Measurements from ENCODE around the gene ASPDH. TPM values are rescaled to one million over a fixed set of nuclear protein-coding genes. Genes with fewer than 3 reads are reported as not detected.
"Not testable (repeated sequence)": the region's sequence is repeated elsewhere in the genome, so short reads cannot be mapped to it uniquely, and the experiment has no call there.

Gene ASPDH
- total RNA-seq, 2 experiments from 2014 or later: not detected

DNA sequence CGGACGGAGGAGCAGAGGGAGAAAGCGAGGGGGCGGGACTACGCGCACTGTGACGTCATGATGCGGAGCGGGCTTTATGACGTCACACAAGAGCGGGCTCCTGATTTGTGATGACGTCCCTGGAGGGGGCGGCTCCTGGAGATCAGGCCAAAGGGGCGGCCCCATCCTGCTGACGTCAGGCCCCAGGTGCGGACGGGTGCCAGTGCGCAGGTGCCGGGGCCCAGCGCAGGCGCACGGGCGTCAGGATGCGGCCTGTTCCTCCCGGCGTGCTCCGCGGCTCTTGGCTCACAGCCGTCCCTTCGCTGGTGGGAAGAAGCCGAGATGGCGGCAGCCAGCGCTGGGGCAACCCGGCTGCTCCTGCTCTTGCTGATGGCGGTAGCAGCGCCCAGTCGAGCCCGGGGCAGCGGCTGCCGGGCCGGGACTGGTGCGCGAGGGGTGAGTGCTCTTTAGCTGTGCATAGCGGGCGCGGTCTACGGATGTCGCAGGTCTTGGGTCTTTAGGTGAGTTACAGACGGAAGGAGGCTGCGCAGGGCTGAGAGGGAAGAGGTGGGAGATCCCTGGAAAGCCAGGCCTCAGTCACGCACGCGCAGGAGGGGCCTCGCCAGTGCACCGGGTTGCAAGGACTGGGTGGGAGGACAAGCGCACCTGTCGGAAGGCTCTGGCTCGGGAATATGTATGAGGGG, 37.3 kb downstream of the ASPDH start, which contains the start of the genes EMC10 and GARIN5A:
TSS of gene EMC10 (plus strand) at position 284 of the 683 bp plus-strand sequence. CDS start at position 322, 38 bp downstream.
TSS of gene GARIN5A (minus strand) at position 625 of the 683 bp plus-strand sequence. CDS start at position 165, 460 bp downstream.
- peak within 1 kb of the TSS; percentile 93 for H3K4me3 Mint-ChIP-seq
- H3K9me3 Mint-ChIP-seq: no peaks in the 10 kb centered on the region
- peak; percentile 97 for DNase-seq
- H3K27me3 Mint-ChIP-seq: no peaks in the 10 kb centered on the region
- peaks cover 22% of the 10 kb centered on the region for H3K4me1 Mint-ChIP-seq (ENCODE audit: low read depth)
- POLR2A ChIA-PET: interaction anchor here (0.6 to 1.5 kb wide), 3 partner anchors 20 to 119 kb away, joined by 3 to 4 read pairs (median 3); partner anchors contain the start of gene JOSD2
- H3K27ac Mint-ChIP-seq: peak within 1 kb of the TSS; percentile 88
- H3K36me3 Mint-ChIP-seq: peaks cover 19% of the 10 kb centered on the region
- intact Hi-C loops (cut with micrococcal nuclease): loop anchor here (1.0 to 2.0 kb wide), 2 partner anchors 35 to 100 kb away; partner anchors contain the start of genes JOSD2 and NR1H2
- CTCF ChIA-PET: no interaction called here

- DNase-seq: no peak
- H3K27ac Mint-ChIP-seq: peak overlapping the region; percentile 88
- no peaks in the 10 kb centered on the region for H3K9me3 Mint-ChIP-seq
- H3K4me3 Mint-ChIP-seq: peak overlapping the region; percentile 93
- intact Hi-C loops (cut with micrococcal nuclease): loop anchor here (1.0 to 2.0 kb wide), 2 partner anchors 36 to 99 kb away; partner anchors contain the start of genes JOSD2 and NR1H2
- ChIA-PET CTCF (interaction anchor here (1.5 to 2.2 kb wide), 2 partner anchors 81 to 119 kb away, joined by 3 to 6 read pairs; no protein-coding TSS in a partner anchor), POLR2A (interaction anchor here (1.5 kb wide), 1 partner anchor 36 kb away, joined by 4 read pairs; the partner anchor contains the start of gene JOSD2)
- peaks cover 22% of the 10 kb centered on the region for H3K4me1 Mint-ChIP-seq (ENCODE audit: low read depth)
- H3K27me3 Mint-ChIP-seq: no peaks in the 10 kb centered on the region
- H3K36me3 Mint-ChIP-seq: peaks cover 16% of the 10 kb centered on the region
These were observed 37.9 kb downstream of the ASPDH start for GRCh38 chr19:50475736-50476223.

DNA sequence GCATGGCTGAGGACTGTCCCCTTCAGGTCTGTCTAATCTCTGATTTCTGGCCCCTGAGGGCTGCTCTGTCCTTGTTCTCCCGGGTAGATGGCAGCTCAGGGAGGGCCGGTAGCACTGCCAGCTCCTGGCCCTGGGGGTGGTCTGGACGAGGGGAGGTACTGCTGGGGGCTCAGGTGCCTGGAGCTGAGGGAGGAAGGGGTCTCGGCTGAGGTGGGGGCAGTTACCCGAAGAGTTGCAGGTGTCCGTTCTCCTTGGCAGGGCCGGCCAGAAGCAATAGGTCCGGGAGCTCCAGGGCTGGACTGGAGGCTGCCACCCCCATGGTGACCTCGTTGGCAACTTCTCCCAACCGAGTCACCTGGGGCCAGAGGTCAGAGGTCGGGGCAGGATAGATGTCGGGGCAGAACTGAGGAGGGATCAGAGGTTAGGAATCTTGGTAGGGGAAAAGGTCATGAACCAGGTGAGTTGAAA, 38.6 kb downstream of the ASPDH start:
- CTCF ChIA-PET: interaction anchor here (1.3 to 2.2 kb wide), 3 partner anchors 81 to 123 kb away, joined by 3 to 6 read pairs (median 3); no protein-coding TSS in a partner anchor

GRCh38 chr19:50473336-50473735, 40.4 kb downstream of the ASPDH start:
- peaks cover 18% of the 10 kb centered on the region for H3K4me1 Mint-ChIP-seq (ENCODE audit: low read depth)
- DNase-seq; H3K27ac Mint-ChIP-seq; H3K9me3 Mint-ChIP-seq; POLR2A ChIA-PET; intact Hi-C loops (cut with micrococcal nuclease); H3K4me3 Mint-ChIP-seq; H3K27me3 Mint-ChIP-seq: not testable (repeated sequence)
- peaks cover 12% of the 10 kb centered on the region for H3K36me3 Mint-ChIP-seq
- CTCF ChIA-PET: interaction anchor here (0.9 to 2.2 kb wide), 4 partner anchors 11 to 83 kb away, joined by 4 to 6 read pairs (median 4); no protein-coding TSS in a partner anchor

More for the DNA sequence above, 38.6 kb downstream of the ASPDH start:
- Mint-ChIP-seq H3K4me1 (ENCODE audit: low read depth) (peaks cover 22% of the 10 kb centered on the region), H3K27me3 (no peaks in the 10 kb centered on the region), H3K9me3 (no peaks in the 10 kb centered on the region), H3K27ac (no peak overlapping the region), H3K36me3 (peaks cover 16% of the 10 kb centered on the region), H3K4me3 (peak overlapping the region; percentile 23)
- intact Hi-C loops (cut with micrococcal nuclease): no loop called here
- DNase-seq: no peak
- POLR2A ChIA-PET: no interaction called here

- intact Hi-C loops (cut with micrococcal nuclease): no loop called here
- no peak for DNase-seq
- H3K4me3 Mint-ChIP-seq: no peak overlapping the region
- no peaks in the 10 kb centered on the region for H3K4me1 Mint-ChIP-seq (ENCODE audit: low read depth)
- ChIA-PET POLR2A (no interaction called here), CTCF (no interaction called here)
- no peaks in the 10 kb centered on the region for H3K36me3 Mint-ChIP-seq
- peaks cover 4% of the 10 kb centered on the region for H3K27me3 Mint-ChIP-seq
- H3K9me3 Mint-ChIP-seq: no peaks in the 10 kb centered on the region
- no peak overlapping the region for H3K27ac Mint-ChIP-seq
These were observed 44.9 kb downstream of the ASPDH start for GRCh38 chr19:50468818-50469217.

- intact Hi-C loops (cut with micrococcal nuclease): no loop called here
- Mint-ChIP-seq H3K4me3 (no peak overlapping the region), H3K27me3 (peaks cover 6% of the 10 kb centered on the region), H3K4me1 (ENCODE audit: low read depth) (no peaks in the 10 kb centered on the region), H3K9me3 (no peaks in the 10 kb centered on the region), H3K27ac (no peak overlapping the region), H3K36me3 (no peaks in the 10 kb centered on the region)
- CTCF ChIA-PET: interaction anchor here (0.6 kb wide), 1 partner anchor 115 kb away, joined by 4 read pairs; no protein-coding TSS in a partner anchor
- no peak for DNase-seq
- POLR2A ChIA-PET: no interaction called here
These were observed 46.1 kb downstream of the ASPDH start for GRCh38 chr19:50467566-50467965.

DNA sequence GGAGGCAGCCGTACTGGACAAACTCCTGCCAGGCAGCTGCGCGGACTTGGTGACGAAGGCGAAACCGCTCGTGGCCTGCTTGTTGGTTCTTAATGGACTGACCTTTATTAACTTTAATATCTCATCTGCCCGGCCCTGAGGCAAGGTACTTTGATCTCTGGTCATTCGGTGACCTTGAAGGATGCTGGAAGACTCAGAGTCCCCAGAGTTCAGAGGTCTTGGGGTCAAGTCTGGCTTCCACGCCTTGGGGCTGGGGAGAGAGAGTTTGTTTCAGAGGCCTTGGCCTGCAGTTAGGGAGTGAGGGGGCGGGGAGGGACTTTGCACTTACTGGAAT, 47.0 kb downstream of the ASPDH start:
- Mint-ChIP-seq H3K27me3 (peaks cover 8% of the 10 kb centered on the region), H3K36me3 (no peaks in the 10 kb centered on the region), H3K27ac (no peak overlapping the region), H3K9me3 (no peaks in the 10 kb centered on the region), H3K4me1 (ENCODE audit: low read depth) (no peaks in the 10 kb centered on the region), H3K4me3 (no peak overlapping the region)
- intact Hi-C loops (cut with micrococcal nuclease): no loop called here
- ChIA-PET CTCF (interaction anchor here (1.3 kb wide), 1 partner anchor 109 kb away, joined by 4 read pairs; no protein-coding TSS in a partner anchor), POLR2A (no interaction called here)
- no peak for DNase-seq

DNA sequence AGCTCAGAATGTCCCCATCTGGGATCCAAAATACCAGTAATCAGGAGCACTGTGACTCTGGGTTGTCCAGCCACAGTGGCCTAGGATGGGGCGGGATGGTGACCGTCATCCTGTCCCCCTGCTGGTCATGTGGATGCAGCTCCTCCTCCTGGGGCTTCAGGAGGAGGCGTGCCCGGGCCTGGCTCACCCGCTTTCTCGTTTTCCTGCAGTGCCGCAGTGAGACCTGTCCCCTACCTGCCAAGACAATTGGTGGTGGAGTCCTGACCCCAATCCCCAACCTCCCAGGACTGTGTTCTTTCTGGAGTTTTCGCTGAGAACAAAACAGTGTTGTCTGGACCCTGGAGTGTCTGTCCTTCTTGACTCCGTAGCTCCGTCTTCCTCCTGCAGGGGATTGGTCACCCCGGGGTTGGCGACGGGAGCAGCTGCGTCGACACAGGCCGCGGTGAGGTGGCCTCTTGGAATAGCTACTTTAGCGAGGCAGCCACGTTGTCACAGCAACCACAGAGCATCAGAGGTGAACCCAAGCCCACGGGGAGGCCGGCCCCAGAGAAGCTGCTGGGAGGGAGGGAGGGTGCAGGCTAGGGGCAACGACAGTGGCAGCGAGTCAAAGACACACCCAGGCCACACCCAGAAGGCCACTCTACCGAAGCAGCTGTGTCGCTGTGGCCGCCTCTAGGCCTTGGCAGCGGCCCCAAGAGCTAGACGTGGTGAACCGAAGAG, 47.6 kb downstream of the ASPDH start:
- Mint-ChIP-seq H3K9me3 (no peaks in the 10 kb centered on the region), H3K4me1 (ENCODE audit: low read depth) (peaks cover 3% of the 10 kb centered on the region), H3K4me3 (no peak overlapping the region), H3K27ac (no peak overlapping the region), H3K36me3 (no peaks in the 10 kb centered on the region), H3K27me3 (peaks cover 12% of the 10 kb centered on the region)
- ChIA-PET POLR2A (no interaction called here), CTCF (interaction anchor here (1.3 kb wide), 1 partner anchor 109 kb away, joined by 4 read pairs; no protein-coding TSS in a partner anchor)
- DNase-seq: no peak
- intact Hi-C loops (cut with micrococcal nuclease): no loop called here

DNA sequence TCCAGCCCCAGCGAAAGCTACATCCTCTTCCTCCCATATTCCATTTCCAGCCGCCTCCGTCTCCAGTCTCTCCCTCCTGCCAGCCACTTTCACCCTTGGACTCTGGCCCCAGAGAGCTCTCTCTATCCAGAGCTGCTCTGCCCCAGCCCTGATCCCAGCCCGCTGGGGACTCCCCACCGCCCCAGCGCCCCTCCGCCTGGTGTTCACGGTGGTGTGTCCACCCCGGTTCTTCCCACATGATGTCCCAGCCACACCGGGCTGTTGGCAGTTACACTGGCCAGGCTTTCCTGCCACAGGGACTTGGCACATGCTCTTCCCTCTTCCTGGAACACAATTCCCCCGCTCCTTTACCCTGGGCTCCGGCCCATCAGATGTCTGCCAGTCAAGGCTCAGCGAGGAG, 48.7 kb downstream of the ASPDH start:
- Mint-ChIP-seq H3K27ac (no peak overlapping the region), H3K9me3 (no peaks in the 10 kb centered on the region), H3K4me3 (no peak overlapping the region), H3K27me3 (peaks cover 19% of the 10 kb centered on the region), H3K4me1 (ENCODE audit: low read depth) (peaks cover 11% of the 10 kb centered on the region), H3K36me3 (no peaks in the 10 kb centered on the region)
- ChIA-PET POLR2A (no interaction called here), CTCF (interaction anchor here (0.8 to 1.1 kb wide), 2 partner anchors 96 to 213 kb away, joined by 4 read pairs; no protein-coding TSS in a partner anchor)
- intact Hi-C loops (cut with micrococcal nuclease): loop anchor here (5.0 kb wide), 1 partner anchor 48 kb away; the partner anchor contains the start of gene SPIB
- no peak for DNase-seq

GRCh38 chr19:50464348-50464747, 49.4 kb downstream of the ASPDH start:
- ChIA-PET CTCF (interaction anchor here (0.8 to 4.8 kb wide), 3 partner anchors 95 to 212 kb away, joined by 4 to 54 read pairs (median 4); no protein-coding TSS in a partner anchor), POLR2A (no interaction called here)
- Mint-ChIP-seq H3K36me3 (no peaks in the 10 kb centered on the region), H3K27ac (no peak overlapping the region), H3K4me1 (ENCODE audit: low read depth) (peaks cover 13% of the 10 kb centered on the region), H3K4me3 (no peak overlapping the region), H3K27me3 (peaks cover 23% of the 10 kb centered on the region), H3K9me3 (no peaks in the 10 kb centered on the region)
- intact Hi-C loops (cut with micrococcal nuclease): loop anchor here (5.0 kb wide), 1 partner anchor 47 kb away; the partner anchor contains the start of gene SPIB
- no peak for DNase-seq

DNA sequence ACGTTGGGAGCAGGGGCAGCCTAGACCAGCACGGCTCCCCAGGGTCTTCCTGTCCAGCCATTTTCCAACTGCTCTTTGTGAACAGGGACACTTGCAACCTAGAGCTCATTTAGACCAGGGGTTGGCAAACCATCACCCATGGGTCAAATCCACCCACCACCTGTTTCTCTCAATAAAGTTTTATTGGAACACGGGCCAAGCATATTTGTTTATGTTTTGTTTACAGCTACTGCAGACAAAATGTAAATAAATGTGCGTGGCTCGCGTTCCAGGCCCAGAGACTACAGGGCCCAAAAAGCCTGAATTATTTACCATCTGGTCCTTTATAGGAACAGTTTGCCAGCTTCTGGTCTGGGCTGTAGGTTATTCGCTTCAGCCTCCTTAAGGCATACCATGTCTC, 50.7 kb downstream of the ASPDH start:
- Mint-ChIP-seq H3K27me3 (peaks cover 26% of the 10 kb centered on the region), H3K4me3 (no peak overlapping the region), H3K9me3 (no peaks in the 10 kb centered on the region), H3K36me3 (no peaks in the 10 kb centered on the region), H3K4me1 (ENCODE audit: low read depth) (peaks cover 13% of the 10 kb centered on the region), H3K27ac (no peak overlapping the region)
- DNase-seq: no peak
- POLR2A ChIA-PET: no interaction called here
- CTCF ChIA-PET: interaction anchor here (0.6 to 4.8 kb wide), 7 partner anchors 13 to 211 kb away, joined by 3 to 54 read pairs (median 3); no protein-coding TSS in a partner anchor
- intact Hi-C loops (cut with micrococcal nuclease): loop anchor here (5.0 kb wide), 1 partner anchor 46 kb away; the partner anchor contains the start of gene SPIB

All from activated CD4-positive, alpha-beta memory T cell treated with anti-CD3 and anti-CD28 coated beads for 36 hours (primary cell).